GM12874 (cell line): ENCODE results near the gene COPE.

Experiments
- TF ChIP-seq, protein P1 (sequence below): IDR thresholded peaks from 2 replicates; pipeline ENCODE4 v1.5.1; 2011; ENCODE audit warnings: low read depth, mild to moderate bottlenecking, control low read depth, low read length, moderate library complexity; ENCODE audit not compliant: insufficient read depth

The COPE gene

DNA sequence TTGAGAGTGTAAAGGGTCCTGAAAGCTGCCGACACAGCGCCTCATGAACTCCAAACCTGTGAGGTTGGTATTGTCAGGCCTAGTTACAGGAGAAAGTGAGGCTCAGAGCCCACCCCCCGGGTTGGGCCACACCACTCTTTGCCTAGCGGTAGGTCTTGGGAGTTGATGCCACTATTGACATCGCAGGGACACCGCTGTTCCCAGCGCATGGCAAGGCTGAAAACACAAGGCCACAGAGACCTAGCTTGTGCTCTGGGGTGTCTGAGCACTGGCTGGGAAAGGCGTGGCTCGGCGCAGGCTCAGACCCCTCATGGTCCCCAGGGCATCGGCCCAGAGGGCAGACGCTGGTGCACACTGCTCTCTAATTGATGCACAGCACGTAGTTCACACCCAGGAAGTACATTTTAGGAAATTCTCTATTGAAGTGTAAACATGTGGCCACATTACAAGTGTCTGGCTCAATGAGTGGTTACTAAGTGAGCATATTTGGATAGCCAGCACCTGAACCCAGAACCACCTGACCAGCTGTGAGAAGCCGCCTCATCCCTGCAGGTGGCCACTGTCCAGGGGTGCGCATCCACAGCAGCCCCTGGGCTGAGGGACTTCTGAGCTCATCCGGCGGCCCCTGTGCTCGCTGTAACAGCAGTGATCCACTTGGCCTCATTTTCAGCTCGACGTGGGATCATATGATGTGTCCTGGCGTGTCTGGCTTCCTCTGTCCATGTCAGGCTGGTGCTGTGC lies 60.1 kb downstream of the COPE start:
- TF ChIP-seq, protein P1, sequence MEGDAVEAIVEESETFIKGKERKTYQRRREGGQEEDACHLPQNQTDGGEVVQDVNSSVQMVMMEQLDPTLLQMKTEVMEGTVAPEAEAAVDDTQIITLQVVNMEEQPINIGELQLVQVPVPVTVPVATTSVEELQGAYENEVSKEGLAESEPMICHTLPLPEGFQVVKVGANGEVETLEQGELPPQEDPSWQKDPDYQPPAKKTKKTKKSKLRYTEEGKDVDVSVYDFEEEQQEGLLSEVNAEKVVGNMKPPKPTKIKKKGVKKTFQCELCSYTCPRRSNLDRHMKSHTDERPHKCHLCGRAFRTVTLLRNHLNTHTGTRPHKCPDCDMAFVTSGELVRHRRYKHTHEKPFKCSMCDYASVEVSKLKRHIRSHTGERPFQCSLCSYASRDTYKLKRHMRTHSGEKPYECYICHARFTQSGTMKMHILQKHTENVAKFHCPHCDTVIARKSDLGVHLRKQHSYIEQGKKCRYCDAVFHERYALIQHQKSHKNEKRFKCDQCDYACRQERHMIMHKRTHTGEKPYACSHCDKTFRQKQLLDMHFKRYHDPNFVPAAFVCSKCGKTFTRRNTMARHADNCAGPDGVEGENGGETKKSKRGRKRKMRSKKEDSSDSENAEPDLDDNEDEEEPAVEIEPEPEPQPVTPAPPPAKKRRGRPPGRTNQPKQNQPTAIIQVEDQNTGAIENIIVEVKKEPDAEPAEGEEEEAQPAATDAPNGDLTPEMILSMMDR, result no peak

- TF ChIP-seq, protein P1, result no peak
Observed at GRCh38 chr19:18857223-18857622, 62.0 kb downstream of the COPE start.

DNA sequence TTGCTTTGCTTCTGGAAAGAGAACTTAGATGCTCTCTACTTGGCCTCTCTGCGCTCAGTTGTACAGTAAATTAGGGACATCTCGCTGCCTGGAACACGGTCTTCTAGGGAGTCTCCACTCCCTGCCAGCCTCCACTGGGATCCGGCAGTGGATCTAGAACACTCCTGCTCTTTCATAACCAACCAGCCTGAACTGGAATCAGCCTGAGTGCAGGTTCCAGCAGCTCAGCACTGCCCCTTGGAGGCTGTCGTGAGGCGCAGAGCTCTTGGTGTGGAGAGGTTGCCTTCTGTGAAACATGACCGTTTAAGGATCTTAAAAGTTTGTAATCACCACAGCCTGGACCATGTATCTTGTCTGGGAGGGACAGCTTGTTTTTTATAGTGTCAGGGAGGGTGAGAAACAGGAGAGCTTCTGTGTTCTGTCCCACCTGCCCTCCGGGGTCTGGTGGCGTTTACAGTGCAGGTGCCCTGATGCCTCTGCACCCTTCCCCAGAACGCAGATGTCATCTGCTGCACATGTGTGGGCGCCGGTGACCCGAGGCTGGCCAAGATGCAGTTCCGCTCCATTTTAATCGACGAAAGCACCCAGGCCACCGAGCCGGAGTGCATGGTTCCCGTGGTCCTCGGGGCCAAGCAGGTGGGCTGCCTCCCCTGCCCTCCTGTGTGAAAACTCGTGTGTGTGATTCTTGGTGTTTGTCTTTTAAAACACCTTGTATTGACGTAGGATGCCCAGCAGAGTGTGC lies 62.6 kb downstream of the COPE start:
- TF ChIP-seq, protein P1, result peak; percentile 20; the same call in 1 of the 2 replicates

DNA sequence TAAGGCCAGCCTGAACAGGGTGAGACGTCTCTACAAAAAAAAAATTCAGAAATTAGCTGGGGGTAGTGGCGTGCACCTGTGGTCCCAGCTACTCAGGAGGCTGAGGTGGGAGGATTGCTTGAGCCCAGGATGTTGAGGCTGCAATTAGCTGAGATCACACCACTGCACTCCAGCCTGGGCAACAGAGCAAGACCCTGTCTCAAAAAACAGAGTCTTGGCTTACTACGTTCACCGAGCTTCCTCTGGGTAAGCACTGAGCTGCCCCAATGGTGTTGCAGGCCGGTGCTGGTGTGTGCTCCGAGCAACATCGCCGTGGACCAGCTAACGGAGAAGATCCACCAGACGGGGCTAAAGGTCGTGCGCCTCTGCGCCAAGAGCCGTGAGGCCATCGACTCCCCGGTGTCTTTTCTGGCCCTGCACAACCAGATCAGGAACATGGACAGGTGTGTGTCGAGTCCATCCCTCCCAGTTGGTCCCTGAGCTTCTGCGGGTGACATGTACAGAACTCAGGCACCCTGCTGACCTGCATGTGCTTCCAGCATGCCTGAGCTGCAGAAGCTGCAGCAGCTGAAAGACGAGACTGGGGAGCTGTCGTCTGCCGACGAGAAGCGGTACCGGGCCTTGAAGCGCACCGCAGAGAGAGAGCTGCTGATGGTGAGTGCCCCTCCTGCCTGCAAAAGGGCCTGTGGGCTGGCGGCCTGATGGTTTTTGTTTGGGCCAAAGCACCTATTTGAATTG lies 63.4 kb downstream of the COPE start:
- TF ChIP-seq, protein P1, result no peak

DNA sequence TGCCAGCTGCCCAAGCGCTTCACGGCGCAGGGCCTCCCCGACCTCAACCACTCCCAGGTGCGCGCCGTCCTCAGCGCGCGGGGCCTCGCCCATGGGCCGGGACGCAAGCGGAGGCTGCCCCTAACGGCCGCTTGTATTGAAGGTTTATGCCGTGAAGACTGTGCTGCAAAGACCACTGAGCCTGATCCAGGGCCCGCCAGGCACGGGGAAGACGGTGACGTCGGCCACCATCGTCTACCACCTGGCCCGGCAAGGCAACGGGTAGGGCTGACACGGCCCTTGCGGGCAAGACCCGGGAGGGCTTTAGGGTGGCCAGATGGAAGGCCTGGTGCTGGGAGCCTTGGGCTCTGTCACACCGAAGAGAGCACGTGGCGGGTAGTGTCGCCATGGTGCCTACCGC lies 64.2 kb downstream of the COPE start:
- TF ChIP-seq, protein P1, result no peak

- TF ChIP-seq, protein P1, result no peak
Observed at GRCh38 chr19:18853755-18854427, 65.3 kb downstream of the COPE start.

DNA sequence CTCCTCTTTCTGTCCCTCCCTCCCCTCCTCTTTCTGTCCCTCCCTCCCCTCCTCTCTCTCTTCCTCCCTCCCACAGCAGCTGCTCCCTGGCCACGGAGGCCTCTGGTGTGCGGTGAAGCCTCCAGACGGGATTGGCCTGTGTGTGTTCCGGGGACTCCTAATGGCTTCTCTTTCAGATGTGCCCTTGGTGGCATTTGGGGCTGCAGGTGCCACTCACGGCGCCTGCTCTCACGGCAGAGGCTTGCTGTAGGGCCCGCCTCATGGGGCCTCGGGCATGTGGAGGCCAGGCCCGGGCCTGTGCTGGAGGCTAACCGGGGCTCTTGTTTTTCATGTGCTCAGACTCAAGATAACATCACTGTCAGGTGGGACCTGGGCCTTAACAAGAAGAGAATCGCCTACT lies 66.5 kb downstream of the COPE start:
- TF ChIP-seq, protein P1, result no peak
